SU-DHL-6 (cell line): ENCODE results near the gene PFKM.

ENCODE experiments used
- H2AFZ ChIP-seq: fragments of 200-600 bp; sonication (generic); 2 replicates; pipeline ENCODE4 v1.6.1; 2014; ENCODE audit warnings: low read depth, mild to moderate bottlenecking, moderate library complexity, mixed read lengths, antibody characterized with exemption, low read length; ENCODE audit not compliant: severe bottlenecking
- H3F3A ChIP-seq: fragments of 200-600 bp; shearing (Covaris generic); 2 replicates; pipeline ENCODE4 v1.6.0; 2016; ENCODE audit warnings: antibody characterized with exemption, mild to moderate bottlenecking; ENCODE audit not compliant: insufficient read depth
- H3K27ac ChIP-seq: fragments of 200-600 bp; sonication (generic); 2 replicates; pipeline ENCODE4 v1.5.1; 2016; ENCODE audit warnings: low read depth, mild to moderate bottlenecking, low read length, moderate library complexity, mixed read lengths
- H3K27me3 ChIP-seq: fragments of 200-600 bp; sonication (generic), shearing (Covaris generic); 2 replicates; pipeline ENCODE4 v1.6.0; 2014; ENCODE audit warnings: mild to moderate bottlenecking, low read length
- H3K36me3 ChIP-seq: fragments of 200-600 bp; sonication (generic); 2 replicates; pipeline ENCODE4 v1.6.1; 2014; ENCODE audit warnings: mild to moderate bottlenecking, low read length, mixed read lengths
- H3K4me2 ChIP-seq: fragments of 300-600, 200-600 bp; shearing (Covaris generic), sonication (generic); 2 replicates; pipeline ENCODE4 v1.6.0; 2014; ENCODE audit warnings: low read length, low read depth, mild to moderate bottlenecking; ENCODE audit not compliant: poor library complexity, severe bottlenecking
- H3K4me3 ChIP-seq: fragments of 200-600 bp; sonication (generic); 2 replicates; pipeline ENCODE4 v1.5.1; 2014; ENCODE audit warnings: antibody characterized with exemption, low read length, mild to moderate bottlenecking, mixed read lengths; ENCODE audit not compliant: insufficient read depth, poor library complexity, severe bottlenecking
- H3K79me2 ChIP-seq: fragments of 200-600 bp; sonication (generic); 2 replicates; pipeline ENCODE4 v1.6.1; 2014; ENCODE audit warnings: mild to moderate bottlenecking, low read length, moderate library complexity; ENCODE audit not compliant: insufficient read depth
- H3K9ac ChIP-seq: fragments of 200-600 bp; sonication (generic); 2 replicates; pipeline ENCODE4 v1.7.0; 2014; ENCODE audit warnings: mild to moderate bottlenecking, low read length
- H3K9me2 ChIP-seq: fragments of 200-600 bp; sonication (generic); replicated peaks from 2 replicates; pipeline ENCODE4 v1.6.1; 2014; ENCODE audit warnings: low read length; ENCODE audit not compliant: insufficient read depth
- H3K9me3 ChIP-seq: fragments of 200-600 bp; sonication (generic); 2 replicates; pipeline ENCODE4 v1.6.1; 2014; ENCODE audit warnings: low read length, mixed read lengths; ENCODE audit not compliant: insufficient read depth
- H4K20me1 ChIP-seq: fragments of 200-600 bp; sonication (generic); 2 replicates; pipeline ENCODE4 v1.6.1; 2014; ENCODE audit warnings: low read depth, mild to moderate bottlenecking, antibody characterized with exemption, low read length, moderate library complexity, mixed read lengths
- EZH2phosphoT487 ChIP-seq: fragments of 200-600 bp; sonication (generic), shearing (Covaris generic); conservative IDR thresholded peaks from 2 replicates; pipeline ENCODE4 v1.6.1; 2018; ENCODE audit warnings: mild to moderate bottlenecking, antibody characterized with exemption, low read length, moderate library complexity, mixed read lengths
- TF ChIP-seq, protein P1 (sequence below): fragments of 200-600 bp; sonication (generic); IDR thresholded peaks from one replicate; pipeline ENCODE4 v1.5.1; 2017; ENCODE audit warnings: antibody characterized with exemption, mild to moderate bottlenecking, low read length, moderate library complexity; ENCODE audit not compliant: insufficient read depth, poor library complexity, severe bottlenecking

PFKM gene

DNA sequence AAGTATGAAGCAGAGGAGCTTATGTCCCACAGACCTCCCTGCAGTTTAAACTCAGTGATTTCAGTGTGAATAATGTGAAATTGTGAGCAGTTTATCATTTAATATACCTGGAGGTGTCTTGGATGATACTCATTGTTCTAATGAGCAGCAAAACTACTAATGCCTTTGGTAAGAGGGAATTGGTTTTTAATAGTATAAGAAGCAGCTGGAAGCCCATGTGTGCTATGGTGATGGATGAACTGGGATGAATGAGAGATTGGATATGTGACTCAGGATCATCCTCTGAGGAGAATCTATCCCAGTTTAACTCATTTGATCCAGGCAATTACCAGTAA lies 57.2 kb downstream of the PFKM start:
- no peaks in the 10 kb centered on the region for H4K20me1 ChIP-seq
- no peaks in the 10 kb centered on the region for H3K79me2 ChIP-seq
- H2AFZ ChIP-seq, result no peak overlapping the region
- H3K27ac ChIP-seq, result no peak overlapping the region
- no peaks in the 10 kb centered on the region for H3F3A ChIP-seq
- no peaks in the 10 kb centered on the region for H3K27me3 ChIP-seq
- no peaks in the 10 kb centered on the region for H3K9me2 ChIP-seq
- no peak overlapping the region for H3K4me3 ChIP-seq
- no peaks in the 10 kb centered on the region for H3K36me3 ChIP-seq
- H3K9me3 ChIP-seq, result no peaks in the 10 kb centered on the region
- TF ChIP-seq, protein P1, sequence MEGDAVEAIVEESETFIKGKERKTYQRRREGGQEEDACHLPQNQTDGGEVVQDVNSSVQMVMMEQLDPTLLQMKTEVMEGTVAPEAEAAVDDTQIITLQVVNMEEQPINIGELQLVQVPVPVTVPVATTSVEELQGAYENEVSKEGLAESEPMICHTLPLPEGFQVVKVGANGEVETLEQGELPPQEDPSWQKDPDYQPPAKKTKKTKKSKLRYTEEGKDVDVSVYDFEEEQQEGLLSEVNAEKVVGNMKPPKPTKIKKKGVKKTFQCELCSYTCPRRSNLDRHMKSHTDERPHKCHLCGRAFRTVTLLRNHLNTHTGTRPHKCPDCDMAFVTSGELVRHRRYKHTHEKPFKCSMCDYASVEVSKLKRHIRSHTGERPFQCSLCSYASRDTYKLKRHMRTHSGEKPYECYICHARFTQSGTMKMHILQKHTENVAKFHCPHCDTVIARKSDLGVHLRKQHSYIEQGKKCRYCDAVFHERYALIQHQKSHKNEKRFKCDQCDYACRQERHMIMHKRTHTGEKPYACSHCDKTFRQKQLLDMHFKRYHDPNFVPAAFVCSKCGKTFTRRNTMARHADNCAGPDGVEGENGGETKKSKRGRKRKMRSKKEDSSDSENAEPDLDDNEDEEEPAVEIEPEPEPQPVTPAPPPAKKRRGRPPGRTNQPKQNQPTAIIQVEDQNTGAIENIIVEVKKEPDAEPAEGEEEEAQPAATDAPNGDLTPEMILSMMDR, result no peak
- no peak for TF ChIP-seq EZH2phosphoT487
- no peak overlapping the region for H3K4me2 ChIP-seq
- no peak overlapping the region for H3K9ac ChIP-seq

DNA sequence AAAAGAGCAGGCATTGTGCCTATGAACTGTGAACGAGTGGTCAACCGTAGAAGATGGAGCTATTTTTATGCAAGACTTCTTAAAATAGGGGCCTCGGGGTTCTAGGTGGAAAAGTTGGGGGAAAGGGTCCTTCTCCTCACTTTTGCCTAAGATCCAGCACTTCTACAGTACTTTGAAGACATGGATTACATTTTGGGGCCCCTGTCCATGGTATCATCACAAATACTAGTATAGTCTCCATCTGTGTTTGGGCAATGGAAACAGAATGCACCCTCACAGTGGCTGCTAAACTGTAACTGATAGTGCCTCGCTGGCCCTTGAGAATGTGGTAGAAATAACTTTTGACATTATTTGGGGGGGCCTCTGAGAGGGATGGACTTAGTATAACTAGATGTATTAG lies 58.8 kb downstream of the PFKM start:
- H3K9me3 ChIP-seq, result no peaks in the 10 kb centered on the region
- no peaks in the 10 kb centered on the region for H3F3A ChIP-seq
- H3K27me3 ChIP-seq, result no peaks in the 10 kb centered on the region
- H3K4me3 ChIP-seq, result no peak overlapping the region
- no peak overlapping the region for H3K27ac ChIP-seq
- no peak overlapping the region for H2AFZ ChIP-seq
- TF ChIP-seq, protein P1, result no peak
- no peak for TF ChIP-seq EZH2phosphoT487
- no peaks in the 10 kb centered on the region for H3K79me2 ChIP-seq
- H4K20me1 ChIP-seq, result no peaks in the 10 kb centered on the region
- H3K4me2 ChIP-seq, result no peak overlapping the region
- H3K9me2 ChIP-seq, result no peaks in the 10 kb centered on the region
- H3K9ac ChIP-seq, result no peak overlapping the region
- no peaks in the 10 kb centered on the region for H3K36me3 ChIP-seq

DNA sequence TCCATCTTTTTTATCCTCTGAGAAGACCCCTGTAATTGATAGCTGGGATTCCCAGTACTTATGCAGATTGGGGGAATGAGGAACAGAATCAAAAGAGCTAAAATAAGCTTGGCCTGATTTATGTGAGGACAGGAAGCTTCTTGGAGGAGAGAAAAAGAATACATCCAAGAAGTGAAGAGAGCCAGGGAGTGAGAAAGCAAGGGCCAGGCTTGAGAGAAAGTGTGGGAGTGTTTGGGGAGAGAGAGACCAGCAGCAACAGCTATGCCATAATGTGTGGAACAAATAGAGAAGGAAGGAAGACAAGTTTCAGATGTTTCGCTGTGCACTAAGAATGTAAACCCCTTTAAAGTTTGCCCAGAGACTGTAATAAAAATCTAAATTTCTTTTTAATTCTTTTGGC lies 60.3 kb downstream of the PFKM start:
- no peaks in the 10 kb centered on the region for H3K27me3 ChIP-seq
- no peaks in the 10 kb centered on the region for H3K9me3 ChIP-seq
- H3K4me3 ChIP-seq, result no peak overlapping the region
- no peaks in the 10 kb centered on the region for H3F3A ChIP-seq
- H3K9ac ChIP-seq, result no peak overlapping the region
- no peak for TF ChIP-seq EZH2phosphoT487
- TF ChIP-seq, protein P1, result no peak
- no peak overlapping the region for H3K4me2 ChIP-seq
- H3K27ac ChIP-seq, result no peak overlapping the region
- no peaks in the 10 kb centered on the region for H3K9me2 ChIP-seq
- H2AFZ ChIP-seq, result no peak overlapping the region
- H3K79me2 ChIP-seq, result no peaks in the 10 kb centered on the region
- no peaks in the 10 kb centered on the region for H4K20me1 ChIP-seq
- H3K36me3 ChIP-seq, result no peaks in the 10 kb centered on the region

DNA sequence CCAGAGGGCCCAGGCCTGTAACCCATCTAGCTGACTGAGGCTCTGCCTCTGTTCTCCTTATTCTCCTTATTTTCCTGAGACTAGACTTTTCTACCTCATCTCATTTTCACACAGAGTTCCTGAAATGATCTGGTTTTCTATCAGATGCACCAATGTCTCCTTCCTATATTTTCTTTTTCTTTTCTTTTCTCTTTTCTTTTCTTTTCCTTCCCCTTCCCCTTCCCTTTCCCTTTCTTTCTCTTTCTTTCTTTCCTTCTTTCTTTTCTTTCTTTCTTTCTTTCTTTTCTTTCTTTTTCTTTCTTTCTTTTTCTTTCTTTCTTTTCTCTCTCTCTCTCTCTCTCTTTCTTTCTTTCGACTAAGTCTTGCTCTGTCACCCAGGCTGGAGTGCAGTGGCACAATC lies 61.3 kb downstream of the PFKM start:
- TF ChIP-seq, protein P1, result no peak
- TF ChIP-seq EZH2phosphoT487, result no peak
- Histone ChIP-seq H3K9me3 (no peaks in the 10 kb centered on the region), H3K36me3 (no peaks in the 10 kb centered on the region), H3K4me3 (no peak overlapping the region), H3K27ac (no peak overlapping the region), H2AFZ (no peak overlapping the region), H3K79me2 (no peaks in the 10 kb centered on the region), H3K4me2 (no peak overlapping the region), H3F3A (no peaks in the 10 kb centered on the region), H3K9me2 (no peaks in the 10 kb centered on the region), H3K9ac (no peak overlapping the region), H4K20me1 (no peaks in the 10 kb centered on the region), H3K27me3 (no peaks in the 10 kb centered on the region)
